Endothelial cell of umbilical vein (primary cell): ENCODE results near the gene ABCB7. TPM values are rescaled to one million over a fixed set of nuclear protein-coding genes. Genes with fewer than 3 reads are reported as not detected.
"Not testable (repeated sequence)": the region's sequence is repeated elsewhere in the genome, so short reads cannot be mapped to it uniquely, and the experiment has no call there.

Experiments used
- BruUV-seq: library from RNA; stranded (reverse); fragments of 400-500 nt; replicated peaks from 2 replicates; lab custom pipeline; 2021; lab: Mats Ljungman, UMichigan
- CTCF ChIA-PET: fragments of 300-600, 350-600 bp; sonication (Branson Sonifier 250); formaldehyde crosslinking; loops from one replicate; lab custom pipeline; 2021; ENCODE audit warnings: antibody characterized with exemption, inconsistent platforms; lab: Charles Lee
- POLR2A ChIA-PET: fragments of 300-600, 350-600 bp; sonication (Branson Sonifier 250); formaldehyde crosslinking; loops from one replicate; lab custom pipeline; 2021; ENCODE audit warnings: antibody characterized with exemption, inconsistent platforms; lab: Charles Lee
- DNase-seq: peaks from one replicate; pipeline ENCODE4 v3.0.0-alpha.2; 2011; ENCODE audit warnings: low read depth, low spot score
- FAIRE-seq: peaks from 2 replicates; lab custom pipeline; 2011; peaks lifted over from hg19 to GRCh38; lab: Jason Lieb, UNC
- H2AFZ ChIP-seq: 2 replicates; pipeline ENCODE4 v1.6.0; 2012; ENCODE audit warnings: low read depth, low read length, control low read depth, inconsistent platforms
- H3K27ac ChIP-seq: 2 replicates; pipeline ENCODE4 v1.5.1; 2011; ENCODE audit warnings: low read depth, mild to moderate bottlenecking, control low read depth, low read length, moderate library complexity; ENCODE audit not compliant: insufficient read depth
- H3K27me3 ChIP-seq, 2 experiments: 2 replicates each; pipeline versions ENCODE4 v1.6.0 to v1.6.1; 2011; ENCODE audit warnings: low read length in 2 of 2, mixed read lengths in 1 of 2; ENCODE audit not compliant: control insufficient read depth in 2 of 2, insufficient read depth in 2 of 2
- H3K36me3 ChIP-seq, 2 experiments: 2 replicates in 1 of 2; 3 replicates in 1 of 2; pipeline ENCODE4 v1.5.1; 2011; ENCODE audit warnings: low read length in 2 of 2, mild to moderate bottlenecking in 1 of 2, moderate library complexity in 1 of 2; ENCODE audit not compliant: control insufficient read depth in 2 of 2, insufficient read depth in 2 of 2; ENCODE audit errors: extremely low read depth in 1 of 2
- H3K4me1 ChIP-seq: 3 replicates; pipeline ENCODE4 v1.5.1; 2011; ENCODE audit warnings: mild to moderate bottlenecking, low read length; ENCODE audit not compliant: control insufficient read depth, insufficient read depth; ENCODE audit errors: extremely low read depth
- H3K4me2 ChIP-seq: 2 replicates; pipeline ENCODE4 v1.6.1; 2011; ENCODE audit warnings: low read length, control low read depth, mixed read lengths; ENCODE audit not compliant: insufficient read depth
- H3K4me3 ChIP-seq, 3 experiments: fragments of 200-600 bp in 1 of 3; sonication (generic), shearing (Covaris generic) in 1 of 3; replicated peaks in 1 of 3; 2 replicates each; pipeline ENCODE4 v1.5.1; 2011 to 2016; ENCODE audit warnings: control low read depth in 3 of 3, low read length in 3 of 3, mild to moderate bottlenecking in 2 of 3, inconsistent platforms in 1 of 3, low read depth in 1 of 3, moderate library complexity in 1 of 3; ENCODE audit not compliant: insufficient read depth in 1 of 3
- H3K79me2 ChIP-seq: 2 replicates; pipeline ENCODE4 v1.6.0; 2012; ENCODE audit warnings: low read length, inconsistent platforms; ENCODE audit not compliant: control insufficient read depth, insufficient read depth
- H3K9ac ChIP-seq: replicated peaks from 2 replicates; pipeline ENCODE3; 2011; ENCODE audit warnings: low read length, control low read depth; ENCODE audit not compliant: insufficient read depth; ENCODE audit errors: extremely low read depth
- H3K9me1 ChIP-seq: replicated peaks from 3 replicates; pipeline ENCODE4 v1.6.0; 2011; ENCODE audit warnings: mild to moderate bottlenecking, low read length; ENCODE audit not compliant: control insufficient read depth, insufficient read depth; ENCODE audit errors: extremely low read depth
- H3K9me3 ChIP-seq: replicated peaks from 2 replicates; pipeline ENCODE4 v1.5.1; 2012; ENCODE audit warnings: low read length, inconsistent platforms; ENCODE audit not compliant: control insufficient read depth, insufficient read depth
- H4K20me1 ChIP-seq: replicated peaks from 2 replicates; pipeline ENCODE3; 2011; ENCODE audit warnings: mild to moderate bottlenecking, low read length; ENCODE audit not compliant: control insufficient read depth, insufficient read depth; ENCODE audit errors: extremely low read depth
- EZH2 ChIP-seq: IDR thresholded peaks from 2 replicates; pipeline ENCODE4 v1.6.1; 2012; ENCODE audit warnings: borderline replicate concordance, low read depth, mild to moderate bottlenecking, moderate library complexity, low read length, inconsistent platforms; ENCODE audit not compliant: severe bottlenecking
- FOS ChIP-seq: IDR thresholded peaks from 2 replicates; pipeline ENCODE4 v1.6.1; 2011; ENCODE audit warnings: mild to moderate bottlenecking, low read length, moderate library complexity, borderline replicate concordance; ENCODE audit not compliant: insufficient read depth
- GATA2 ChIP-seq: IDR thresholded peaks from 2 replicates; pipeline ENCODE4 v1.7.0; 2011; ENCODE audit warnings: low read depth, mild to moderate bottlenecking, moderate library complexity, mixed read lengths, low read length; ENCODE audit not compliant: insufficient read length, insufficient read depth
- JUN ChIP-seq: IDR thresholded peaks from 2 replicates; pipeline ENCODE4 v1.6.1; 2011; ENCODE audit warnings: borderline replicate concordance, low read depth; ENCODE audit not compliant: insufficient read length, insufficient read depth
- MYC ChIP-seq: IDR thresholded peaks from one replicate; pipeline ENCODE4 v1.6.1; 2011; ENCODE audit warnings: mild to moderate bottlenecking, low read depth, low read length
- POLR2A ChIP-seq: IDR thresholded peaks from 2 replicates; pipeline ENCODE4 v1.6.1; 2012; ENCODE audit warnings: low read depth, mild to moderate bottlenecking, control low read depth, low read length
- POLR2AphosphoS5 ChIP-seq: IDR thresholded peaks from 2 replicates; pipeline ENCODE4 v1.6.1; 2012; ENCODE audit warnings: low read depth, mild to moderate bottlenecking, control low read depth, low read length, moderate library complexity; ENCODE audit not compliant: insufficient read depth
- dilution Hi-C: fragments of 300-500 bp; cut with MboI; formaldehyde crosslinking; loops from one replicate; pipeline ENCODE4 v1.15.0; 2019; ENCODE audit warnings: low sequenced_read_pairs; ENCODE audit not compliant: extremely low pct_ligation_motif_present
- intact Hi-C: fragments of 100-400 bp; cut with micrococcal nuclease; formaldehyde crosslinking; loops from one replicate; pipeline ENCODE4 v1.10.0; 2022
- polyA plus RNA-seq, 4 experiments: library from polyadenylated mRNA; depleted of rRNA in 3 of 4; stranded (reverse) in 3 of 4; unstranded in 1 of 4; fragments of >200 nt; gene quantifications; 2 replicates each; pipeline versions ENCODE4 v1.2.1 to v1.2.3, GENCODE V29; 2011 to 2012; ENCODE audit warnings: missing spikeins in 1 of 4
- total RNA-seq: library from RNA; stranded (reverse); gene quantifications from 2 replicates; pipeline ENCODE4 v1.2.3, GENCODE V29; 2021
- TF ChIP-seq, protein P1 (sequence below): IDR thresholded peaks from 2 replicates; pipeline ENCODE4 v1.6.1; 2011; ENCODE audit not compliant: insufficient read depth, insufficient read length
- TF ChIP-seq, protein P2 (sequence below), 2 donors: IDR thresholded peaks; 1 replicate in 1 of 2; 2 replicates in 1 of 2; pipeline ENCODE4 v1.5.1; 2011; ENCODE audit warnings: low read length in 2 of 2, mild to moderate bottlenecking in 2 of 2, moderate library complexity in 2 of 2, control low read depth in 1 of 2, inconsistent platforms in 1 of 2, low read depth in 1 of 2; ENCODE audit not compliant: insufficient read depth in 1 of 2; ENCODE audit errors: extremely low read depth in 1 of 2

The ABCB7 gene
- total and polyA plus RNA-seq, 2 donors (not counting 3 experiments of a cell fraction or from before 2014, with no cell fraction given) = 12.1 to 20.7 TPM

DNA sequence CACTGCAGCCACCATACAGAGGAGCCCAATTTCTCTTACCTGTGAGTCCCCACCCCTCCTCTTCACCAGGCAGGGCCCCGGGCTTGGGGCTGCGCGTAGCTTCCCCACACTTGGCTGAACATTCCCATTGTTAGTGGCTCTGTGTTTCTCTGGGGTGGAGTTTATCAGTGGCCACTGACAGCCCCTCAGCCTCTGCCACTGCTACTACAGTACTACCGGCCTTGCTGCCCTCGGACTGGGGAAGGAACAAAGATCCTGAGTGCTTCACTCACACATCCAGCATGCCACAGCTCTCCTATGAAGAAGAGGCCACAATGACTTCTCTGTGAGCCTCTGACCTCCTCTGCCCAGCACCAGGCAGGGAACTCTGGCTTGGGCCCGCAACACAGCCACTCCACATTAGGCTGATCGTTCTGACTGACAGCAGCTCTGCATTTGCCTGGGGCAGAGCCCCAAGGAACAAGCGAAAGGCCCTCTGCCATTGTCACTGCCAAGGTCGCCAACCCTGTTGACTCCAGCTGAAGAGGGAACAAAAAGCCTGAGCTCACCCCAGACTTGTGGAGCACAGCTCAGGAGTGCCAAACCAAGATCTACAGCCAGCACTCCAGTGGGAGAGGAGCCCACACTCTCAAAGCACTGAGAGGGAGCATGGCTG, 24.0 kb downstream of the ABCB7 start:
- peaks cover 4% of the 10 kb centered on the region for H3K79me2 ChIP-seq
- FAIRE-seq (no peak), DNase-seq (no peak)
- H4K20me1 ChIP-seq = no peaks in the 10 kb centered on the region
- H3K4me2 ChIP-seq = no peak overlapping the region
- H3K4me3 ChIP-seq = no peak overlapping the region
- no peaks in the 10 kb centered on the region for H3K9me3 ChIP-seq
- no peak overlapping the region for H3K9ac ChIP-seq
- no peaks in the 10 kb centered on the region for H3K4me1 ChIP-seq
- CTCF ChIA-PET = no interaction called here
- H2AFZ ChIP-seq = no peak overlapping the region
- TF ChIP-seq, protein P1, sequence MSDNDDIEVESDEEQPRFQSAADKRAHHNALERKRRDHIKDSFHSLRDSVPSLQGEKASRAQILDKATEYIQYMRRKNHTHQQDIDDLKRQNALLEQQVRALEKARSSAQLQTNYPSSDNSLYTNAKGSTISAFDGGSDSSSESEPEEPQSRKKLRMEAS = no peak
- no peak for TF ChIP-seq GATA2
- TF ChIP-seq FOS = no peak
- TF ChIP-seq POLR2A = no peak
- TF ChIP-seq EZH2 = no peak
- no peak for TF ChIP-seq POLR2AphosphoS5
- TF ChIP-seq JUN = no peak
- TF ChIP-seq, protein P2, sequence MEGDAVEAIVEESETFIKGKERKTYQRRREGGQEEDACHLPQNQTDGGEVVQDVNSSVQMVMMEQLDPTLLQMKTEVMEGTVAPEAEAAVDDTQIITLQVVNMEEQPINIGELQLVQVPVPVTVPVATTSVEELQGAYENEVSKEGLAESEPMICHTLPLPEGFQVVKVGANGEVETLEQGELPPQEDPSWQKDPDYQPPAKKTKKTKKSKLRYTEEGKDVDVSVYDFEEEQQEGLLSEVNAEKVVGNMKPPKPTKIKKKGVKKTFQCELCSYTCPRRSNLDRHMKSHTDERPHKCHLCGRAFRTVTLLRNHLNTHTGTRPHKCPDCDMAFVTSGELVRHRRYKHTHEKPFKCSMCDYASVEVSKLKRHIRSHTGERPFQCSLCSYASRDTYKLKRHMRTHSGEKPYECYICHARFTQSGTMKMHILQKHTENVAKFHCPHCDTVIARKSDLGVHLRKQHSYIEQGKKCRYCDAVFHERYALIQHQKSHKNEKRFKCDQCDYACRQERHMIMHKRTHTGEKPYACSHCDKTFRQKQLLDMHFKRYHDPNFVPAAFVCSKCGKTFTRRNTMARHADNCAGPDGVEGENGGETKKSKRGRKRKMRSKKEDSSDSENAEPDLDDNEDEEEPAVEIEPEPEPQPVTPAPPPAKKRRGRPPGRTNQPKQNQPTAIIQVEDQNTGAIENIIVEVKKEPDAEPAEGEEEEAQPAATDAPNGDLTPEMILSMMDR (IDR thresholded peaks at IDR 0.05; ENCODE audit: extremely low read depth in 1 of 2, insufficient read depth in 1 of 2, low read depth in 1 of 2, low read length in 2 of 2) = no peak
- TF ChIP-seq MYC = no peak
- no peak overlapping the region for H3K27ac ChIP-seq
- BruUV-seq = no TSS peak
- intact Hi-C loops (no loop called here), dilution Hi-C loops (no loop called here)
- H3K27me3 ChIP-seq = no peaks in the 10 kb centered on the region
- POLR2A ChIA-PET = no interaction called here
- no peaks in the 10 kb centered on the region for H3K9me1 ChIP-seq
- H3K36me3 ChIP-seq = no peaks in the 10 kb centered on the region

DNA sequence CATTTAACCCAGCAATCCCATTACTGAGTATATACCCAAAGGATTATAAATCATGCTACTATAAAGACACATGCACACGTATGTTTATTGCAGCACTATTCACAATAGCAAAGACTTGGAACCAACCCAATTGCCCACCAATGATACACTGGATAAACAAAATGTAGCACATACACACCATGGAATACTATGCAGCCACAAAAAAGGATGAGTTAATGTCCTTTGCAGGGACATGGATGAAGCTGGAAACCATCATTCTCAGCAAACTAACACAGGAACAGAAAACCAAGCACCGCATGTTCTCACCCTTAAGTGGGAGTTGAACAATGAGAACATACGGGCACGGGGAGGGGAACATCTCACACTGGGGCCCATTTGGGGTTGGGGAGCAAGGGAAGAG, 27.0 kb downstream of the ABCB7 start:
- H4K20me1 ChIP-seq, H3K36me3 ChIP-seq, H3K4me1 ChIP-seq, H3K79me2 ChIP-seq, H3K9me3 ChIP-seq, dilution Hi-C loops, H3K4me3 ChIP-seq, POLR2A ChIA-PET, BruUV-seq, H3K4me2 ChIP-seq, H3K27me3 ChIP-seq, H3K9me1 ChIP-seq, CTCF ChIA-PET, H2AFZ ChIP-seq, intact Hi-C loops, FAIRE-seq, H3K9ac ChIP-seq, DNase-seq, H3K27ac ChIP-seq: not testable (repeated sequence)
